Measurements from ENCODE around the gene TH.

Gene TH

GRCh38 chr11:2209370-2209801 is 37.8 kb upstream of the TH start:
- DNase-seq (ENCODE audit: extremely low read depth in 1 of 2, low read depth in 1 of 2), result no peak

GRCh38 chr11:2208691-2209369 is 37.2 kb upstream of the TH start:
- DNase-seq (ENCODE audit: extremely low read depth in 1 of 2, low read depth in 1 of 2), result no peak

- no peak for DNase-seq (ENCODE audit: extremely low read depth in 1 of 2, low read depth in 1 of 2)
These were observed 36.4 kb upstream of the TH start for GRCh38 chr11:2207773-2208621.

DNA sequence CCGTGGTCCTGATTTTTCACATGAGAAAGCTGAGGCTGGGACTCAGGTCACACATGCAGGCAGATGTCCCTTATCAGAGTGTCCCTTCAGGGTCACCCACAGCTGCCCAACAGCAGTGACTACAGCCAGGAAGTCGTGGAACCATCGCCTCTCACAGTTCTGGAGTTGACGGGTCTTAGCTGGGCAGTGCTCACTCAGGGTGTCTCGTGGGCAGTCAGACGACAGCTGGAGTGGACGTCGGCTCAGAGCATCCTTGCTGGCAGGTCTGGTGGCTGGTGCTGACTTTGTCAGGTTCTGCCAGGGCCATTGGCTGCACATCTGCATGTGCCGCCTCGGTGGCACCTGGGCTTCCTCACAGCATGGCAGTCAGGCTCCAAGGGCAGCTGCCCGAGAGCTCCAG is 35.6 kb upstream of the TH start:
- no peak for DNase-seq (ENCODE audit: extremely low read depth in 1 of 2, low read depth in 1 of 2)

DNA sequence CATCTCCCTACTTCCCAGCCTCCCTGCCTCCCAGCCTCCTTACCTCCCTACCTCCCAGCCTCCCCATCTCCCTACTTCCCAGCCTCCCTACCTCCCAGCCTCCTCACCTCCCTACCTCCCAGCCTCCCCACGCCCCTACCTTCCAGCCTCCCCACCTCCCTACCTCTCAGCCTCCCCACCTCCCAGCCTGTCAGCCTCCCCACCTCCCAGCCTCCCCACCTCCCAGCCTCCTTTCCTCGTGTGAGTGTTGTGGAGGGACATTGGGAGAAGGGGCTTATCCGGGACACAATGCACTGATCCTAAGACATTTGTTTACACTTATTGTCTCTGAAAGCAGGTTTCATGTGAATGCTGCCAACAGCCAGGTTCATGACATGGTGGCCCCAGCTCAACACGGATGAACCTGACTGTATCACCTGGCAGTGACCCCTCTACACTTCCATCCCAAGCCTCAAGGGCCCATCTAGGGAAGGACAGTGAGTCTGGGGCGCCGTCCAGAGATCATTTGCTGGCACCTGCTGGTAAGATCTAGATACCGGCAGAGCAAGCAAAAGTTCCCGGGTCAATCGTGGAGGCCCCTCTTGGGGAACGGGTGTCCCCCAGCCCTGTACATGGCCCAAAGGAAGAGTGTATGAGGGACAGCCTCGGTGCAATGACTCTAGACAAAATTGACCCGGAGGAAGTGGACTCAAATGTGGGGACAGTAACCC is 34.5 kb upstream of the TH start:
- DNase-seq (ENCODE audit: extremely low read depth in 1 of 2, low read depth in 1 of 2), result no peak

DNA sequence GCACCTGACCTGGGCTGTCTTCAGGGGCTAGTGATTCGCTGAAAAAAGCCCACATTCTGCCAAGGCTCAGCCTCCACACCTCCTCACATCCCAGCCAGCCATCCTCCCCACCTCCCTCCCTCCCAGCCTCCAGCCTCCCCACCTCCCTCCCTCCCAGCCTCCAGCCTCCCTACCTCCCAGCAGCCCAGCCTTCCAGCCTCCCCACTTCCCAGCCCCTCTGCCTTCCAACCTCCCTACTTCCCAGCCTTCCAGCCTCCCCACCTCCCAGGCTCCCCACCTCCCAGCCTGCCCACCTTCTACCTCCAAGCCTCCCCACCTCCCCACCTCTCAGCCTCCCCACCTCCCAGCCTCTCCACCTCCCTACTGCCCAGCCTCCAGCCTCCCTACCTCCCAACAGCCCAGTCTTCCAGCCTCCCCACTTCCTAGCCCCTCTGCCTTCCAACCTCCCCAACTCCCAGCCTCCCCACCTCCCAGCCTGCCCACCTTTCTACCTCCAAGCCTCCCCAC is 33.7 kb upstream of the TH start:
- DNase-seq (ENCODE audit: extremely low read depth in 1 of 2, low read depth in 1 of 2), result no peak

DNA sequence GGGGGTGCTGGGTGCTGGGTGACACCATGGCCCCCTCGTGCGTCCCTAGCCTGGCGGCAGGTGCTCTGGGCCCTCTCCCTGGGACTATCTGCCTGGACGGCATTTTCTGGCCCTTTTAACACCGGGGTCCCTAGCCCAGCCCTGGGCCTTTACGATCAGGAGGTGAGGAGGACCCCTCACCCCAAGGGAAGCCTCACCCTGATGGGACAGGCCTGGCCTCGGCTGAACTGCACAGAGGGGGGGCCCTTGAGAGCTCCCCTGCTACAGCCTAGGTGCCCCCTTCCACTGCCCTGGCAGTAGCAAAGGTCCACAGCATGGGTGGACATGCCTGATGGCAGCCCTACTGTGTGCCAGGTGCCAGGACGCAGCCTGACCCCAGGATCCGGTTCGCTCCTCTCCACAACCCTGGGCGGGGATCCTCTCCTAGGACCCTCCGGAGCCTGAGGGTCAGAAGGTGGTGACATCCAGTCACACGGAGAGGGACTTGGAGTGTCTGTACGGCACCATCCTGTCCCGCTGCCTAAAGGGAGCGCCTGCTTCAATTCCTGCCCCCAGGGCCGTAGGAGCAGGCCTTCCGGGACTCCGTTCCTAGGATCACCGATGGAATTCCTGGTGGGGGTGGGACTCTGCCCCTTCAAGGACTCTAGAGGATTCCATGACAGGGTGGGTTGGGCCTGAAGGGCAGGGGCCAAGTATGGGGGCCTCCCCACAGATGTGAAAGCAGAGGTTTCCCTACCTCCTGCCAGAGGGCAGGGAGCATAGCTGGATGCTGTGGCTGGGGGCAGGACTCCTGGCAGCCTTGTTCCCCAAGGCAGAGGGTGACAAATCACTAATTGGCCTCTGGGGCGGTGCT is 33.0 kb upstream of the TH start:
- DNase-seq (ENCODE audit: extremely low read depth in 1 of 2, low read depth in 1 of 2), result no peak

DNA sequence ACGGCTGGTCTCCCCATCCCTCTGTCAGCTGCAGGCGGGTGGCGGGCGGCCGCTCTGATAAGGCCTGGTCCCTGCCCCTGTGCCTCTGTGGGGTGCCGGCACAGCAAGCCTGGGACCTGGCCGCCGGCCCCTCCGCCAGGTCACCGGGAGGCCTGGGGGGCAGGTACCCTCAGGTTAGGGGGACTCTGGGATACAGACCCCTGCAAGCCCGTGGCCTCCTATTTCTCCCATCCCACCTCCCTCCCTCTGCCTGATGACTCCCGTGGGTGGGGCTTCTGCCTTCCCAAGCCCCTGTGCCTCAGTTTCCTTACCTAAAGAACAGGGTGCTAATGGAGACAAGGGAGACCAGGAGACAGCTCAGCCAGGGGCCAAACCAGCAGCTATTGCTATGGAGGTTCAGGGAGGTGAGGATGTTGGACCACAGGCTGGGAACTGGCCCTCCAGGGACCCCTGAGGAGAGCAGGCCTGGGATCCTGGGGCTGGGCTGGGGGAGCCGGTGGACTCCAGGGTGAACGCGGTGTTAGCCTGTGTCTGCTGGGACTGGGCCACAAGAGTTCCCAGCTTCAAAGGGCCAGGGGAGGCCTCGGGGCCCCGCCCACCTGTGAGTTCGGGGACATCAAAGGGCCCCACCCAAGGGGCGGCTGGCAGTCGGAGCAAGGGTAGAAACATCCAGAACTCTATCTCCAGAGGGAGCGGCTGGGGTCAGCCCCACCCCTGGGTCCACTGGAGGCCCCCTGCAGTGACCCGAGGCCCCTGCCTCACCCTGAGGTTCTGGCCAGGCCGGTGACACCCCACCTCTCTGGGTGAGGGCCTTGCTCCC is 32.0 kb upstream of the TH start:
- no peak for DNase-seq (ENCODE audit: extremely low read depth in 1 of 2, low read depth in 1 of 2)

DNA sequence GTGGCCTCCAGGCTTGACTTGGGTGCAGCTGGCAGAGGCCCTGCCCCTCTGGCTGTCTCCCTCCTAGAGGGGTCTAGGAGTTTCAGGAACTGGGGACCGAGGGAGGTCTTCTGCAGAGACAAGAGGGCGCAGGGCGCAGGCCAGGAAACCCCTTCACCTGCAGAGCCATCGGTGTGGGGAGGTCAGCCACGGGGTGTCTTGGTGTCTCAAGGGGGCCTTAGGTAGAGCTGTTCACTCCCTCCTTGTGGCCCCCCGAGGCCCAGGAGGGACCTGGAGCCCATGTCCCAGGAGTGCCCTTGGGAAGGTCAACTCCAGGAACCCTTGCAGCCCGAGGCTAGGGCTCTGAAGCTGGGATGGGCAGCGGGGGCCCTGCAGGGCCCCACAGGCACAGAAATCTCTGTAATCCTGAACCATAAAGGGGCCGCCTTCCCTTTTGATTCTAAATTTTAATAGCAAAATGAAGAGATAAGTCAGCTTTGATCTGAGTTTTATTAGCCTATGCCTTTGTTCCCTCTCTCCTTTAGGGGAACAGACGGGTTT is 31.4 kb upstream of the TH start:
- no peak for DNase-seq (ENCODE audit: extremely low read depth in 1 of 2, low read depth in 1 of 2)

DNA sequence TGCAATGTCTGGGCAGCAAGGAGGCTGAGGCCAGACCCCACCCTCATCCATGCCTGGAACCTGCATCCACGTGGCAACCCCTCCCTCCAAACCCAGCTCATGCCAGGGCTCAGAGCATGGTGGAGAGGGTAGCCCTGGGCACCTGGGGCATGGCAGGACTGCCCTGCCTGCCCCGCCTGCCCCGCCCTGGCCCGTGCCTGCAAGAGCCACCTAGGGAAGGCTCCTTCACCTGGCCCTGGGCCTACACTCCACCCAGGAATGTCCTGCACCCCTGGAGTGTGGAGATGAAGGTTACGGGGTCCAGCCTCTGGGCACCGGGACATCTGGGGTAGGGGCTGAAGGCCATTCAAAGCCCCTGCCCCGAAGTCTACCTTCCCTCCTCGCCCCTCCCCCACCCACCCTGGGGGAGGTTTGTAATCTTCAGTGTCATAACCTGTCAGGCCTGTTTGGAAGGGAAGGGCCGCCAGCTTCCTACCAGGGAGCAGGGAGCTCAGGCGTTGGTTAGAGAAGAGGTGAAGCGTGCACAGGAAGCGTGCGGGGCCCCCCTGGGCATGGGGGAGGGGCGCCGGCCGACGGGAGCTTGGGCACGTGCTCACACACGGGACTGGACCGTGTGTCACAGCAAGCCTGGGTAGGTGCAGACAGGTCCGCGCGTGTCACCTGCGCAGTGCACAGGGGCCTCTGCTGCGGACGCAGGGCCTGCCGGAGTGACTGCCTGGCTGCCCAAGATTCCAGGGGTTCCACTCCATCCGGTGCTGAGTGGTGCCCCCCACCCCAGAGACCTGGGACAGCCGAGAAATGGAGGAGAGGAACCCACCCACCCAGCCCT is 30.7 kb upstream of the TH start:
- no peak for DNase-seq (ENCODE audit: extremely low read depth in 1 of 2, low read depth in 1 of 2)

DNA sequence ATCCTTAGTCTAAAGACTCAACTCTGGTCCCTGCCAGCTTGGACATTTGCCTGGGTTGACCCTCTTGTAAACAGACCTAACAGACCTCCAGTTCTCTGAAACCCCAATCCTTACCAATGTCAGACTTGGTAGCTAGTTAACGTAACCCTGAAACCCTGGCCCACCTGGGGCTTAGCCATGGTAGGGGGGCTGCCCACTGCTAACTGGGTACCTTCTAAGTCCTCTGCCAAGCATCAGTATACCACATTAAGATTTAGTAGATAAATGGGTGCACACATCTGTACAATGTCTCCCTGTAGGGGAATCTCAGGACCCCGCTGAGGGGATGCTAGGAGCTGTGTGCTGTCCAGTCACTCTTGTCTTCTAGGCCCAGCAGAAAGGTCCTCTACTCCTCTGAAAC is 29.9 kb upstream of the TH start:
- DNase-seq (ENCODE audit: extremely low read depth in 1 of 2, low read depth in 1 of 2), result no peak

DNA sequence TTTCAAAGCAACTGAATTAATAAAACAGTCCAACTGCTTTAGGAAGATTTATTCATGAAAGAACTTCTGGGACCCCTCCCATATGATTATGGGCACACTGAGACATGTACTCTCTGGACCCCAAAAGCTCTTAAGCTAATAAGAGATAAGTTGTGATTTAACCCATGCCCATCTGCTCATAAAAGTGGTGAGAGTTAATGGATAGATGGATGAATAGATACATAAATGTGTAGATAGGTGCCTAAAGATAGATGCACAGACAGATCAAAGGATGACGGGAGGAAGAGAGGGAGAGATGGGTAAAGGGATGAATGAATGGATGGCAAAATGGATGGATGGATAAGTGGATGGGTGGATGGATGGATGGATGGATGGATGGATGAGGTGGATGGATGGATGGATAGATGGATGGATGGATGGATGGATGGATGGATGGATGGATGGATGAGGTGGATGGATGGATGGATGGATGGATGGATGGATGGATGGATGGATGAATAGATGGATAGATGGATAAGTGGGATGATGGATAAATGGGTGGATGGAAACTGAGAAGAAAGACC is 29.4 kb upstream of the TH start:
- no peak for DNase-seq (ENCODE audit: extremely low read depth in 1 of 2, low read depth in 1 of 2)

- DNase-seq (ENCODE audit: extremely low read depth in 1 of 2, low read depth in 1 of 2), result no peak
These were observed 28.9 kb upstream of the TH start for GRCh38 chr11:2200536-2200935.

- DNase-seq (ENCODE audit: extremely low read depth in 1 of 2, low read depth in 1 of 2), result no peak
These were observed 28.1 kb upstream of the TH start for GRCh38 chr11:2199466-2200341.

DNA sequence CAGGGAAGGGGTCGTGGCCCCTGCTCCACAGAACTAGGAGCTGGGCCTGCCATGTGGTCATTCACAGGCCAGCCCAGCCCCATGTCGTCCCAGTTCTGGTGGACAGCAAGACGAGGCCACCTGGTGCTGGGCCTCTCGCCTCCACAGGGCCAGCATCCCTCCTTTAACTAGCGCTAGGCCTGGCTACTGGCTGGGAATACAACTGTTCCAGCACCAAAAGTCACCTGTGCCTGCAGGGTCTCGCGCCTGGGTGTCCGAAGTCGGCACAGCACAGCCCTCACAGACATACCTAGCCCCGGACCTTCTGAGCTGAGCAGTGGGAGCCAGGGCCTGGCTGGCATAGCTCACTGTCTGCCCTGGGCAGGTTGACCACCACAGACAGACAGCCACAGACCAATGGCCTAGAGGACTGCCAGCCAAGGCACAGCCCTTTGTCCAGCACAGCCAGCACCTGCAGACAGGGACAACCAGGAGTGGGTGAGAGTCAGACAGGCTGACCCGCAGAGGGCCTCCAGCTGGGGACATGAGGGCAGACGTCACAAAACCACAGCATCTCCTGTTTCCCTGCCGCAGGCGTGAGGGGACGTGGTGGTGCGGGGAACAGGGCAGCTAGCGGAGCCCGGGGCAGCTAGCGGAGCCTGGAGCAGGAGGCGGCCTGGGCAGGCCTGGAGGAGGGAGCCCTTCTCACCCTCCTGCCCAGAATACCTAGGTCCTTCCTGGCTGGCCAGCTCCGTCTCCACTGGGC is 27.2 kb upstream of the TH start:
- DNase-seq (ENCODE audit: extremely low read depth in 1 of 2, low read depth in 1 of 2), result no peak

- no peak for DNase-seq (ENCODE audit: extremely low read depth in 1 of 2, low read depth in 1 of 2)
These were observed 26.3 kb upstream of the TH start for GRCh38 chr11:2197771-2198520.
